Neural progenitor cell (in vitro differentiated cells): ENCODE results near the gene ELOVL2. TPM values are rescaled to one million over a fixed set of nuclear protein-coding genes. Genes with fewer than 3 reads are reported as not detected.

ENCODE experiments used
- DNase-seq: peaks from one replicate; pipeline ENCODE4 v3.0.0-alpha.2; 2016; ENCODE audit warnings: low spot score
- H2AFZ ChIP-seq: fragments of 200-600 bp; sonication (generic); replicated peaks from 2 replicates; pipeline ENCODE4 v1.6.1; 2016; ENCODE audit warnings: antibody characterized with exemption
- H3F3A ChIP-seq: fragments of 200-600 bp; sonication (generic); 2 replicates; pipeline ENCODE4 v1.6.1; 2016; ENCODE audit warnings: antibody characterized with exemption, low read depth
- H3K27ac ChIP-seq: fragments of 200-600 bp; sonication (generic); 2 replicates; pipeline ENCODE4 v1.5.1; 2016; ENCODE audit warnings: mild to moderate bottlenecking
- H3K27me3 ChIP-seq: fragments of 200-600 bp; sonication (generic); 2 replicates; pipeline ENCODE4 v1.6.1; 2016; ENCODE audit warnings: mild to moderate bottlenecking, moderate library complexity
- H3K36me3 ChIP-seq: fragments of 200-600 bp; sonication (generic); 2 replicates; pipeline ENCODE4 v1.5.1; 2016
- H3K4me1 ChIP-seq: fragments of 200-600 bp; sonication (generic); 2 replicates; pipeline ENCODE4 v1.6.1; 2016; ENCODE audit warnings: mixed run types
- H3K4me2 ChIP-seq: fragments of 200-600 bp; sonication (generic); 2 replicates; pipeline ENCODE4 v1.6.1; 2016
- H3K4me3 ChIP-seq: fragments of 200-600 bp; sonication (generic); 2 replicates; pipeline ENCODE4 v1.5.1; 2016
- H3K79me2 ChIP-seq: fragments of 200-600 bp; sonication (generic); 2 replicates; pipeline ENCODE4 v1.6.1; 2016; ENCODE audit warnings: low read depth
- H3K9ac ChIP-seq: fragments of 200-600 bp; sonication (generic); 2 replicates; pipeline ENCODE4 v1.6.1; 2016
- H3K9me3 ChIP-seq: fragments of 200-600 bp; sonication (generic); 2 replicates; pipeline ENCODE4 v1.5.1; 2016; ENCODE audit warnings: low read depth
- H4K20me1 ChIP-seq: fragments of 200-600 bp; sonication (generic); 2 replicates; pipeline ENCODE4 v1.6.1; 2016; ENCODE audit warnings: low read depth
- H3K27ac Mint-ChIP-seq: 3 replicates; pipeline ENCODE4 v1.8.0; 2021; ENCODE audit warnings: mixed read lengths
- H3K27me3 Mint-ChIP-seq: 2 replicates; pipeline ENCODE4 v1.8.0; 2022; ENCODE audit warnings: low read depth, mild to moderate bottlenecking, inconsistent platforms, moderate library complexity, mixed read lengths; ENCODE audit not compliant: insufficient read depth
- H3K36me3 Mint-ChIP-seq: 3 replicates; pipeline ENCODE4 v1.8.0; 2021; ENCODE audit warnings: mixed read lengths
- H3K4me1 Mint-ChIP-seq: 3 replicates; pipeline ENCODE4 v1.8.0; 2021; ENCODE audit warnings: mixed read lengths
- H3K4me3 Mint-ChIP-seq: 3 replicates; pipeline ENCODE4 v1.8.0; 2021; ENCODE audit warnings: mild to moderate bottlenecking, moderate library complexity, mixed read lengths
- H3K9me3 Mint-ChIP-seq: 3 replicates; pipeline ENCODE4 v1.8.0; 2020; ENCODE audit warnings: mixed read lengths
- CTCF ChIP-seq: fragments of 200-600 bp; sonication (generic); IDR thresholded peaks from 2 replicates; pipeline ENCODE4 v1.5.1; 2017; ENCODE audit warnings: antibody characterized with exemption, mild to moderate bottlenecking
- EZH2 ChIP-seq: fragments of 200-600 bp; sonication (generic); IDR thresholded peaks from 2 replicates; pipeline ENCODE4 v1.6.1; 2017; ENCODE audit warnings: antibody characterized with exemption, mild to moderate bottlenecking, moderate library complexity
- EZH2phosphoT487 ChIP-seq: fragments of 200-600 bp; sonication (generic); IDR thresholded peaks from 2 replicates; pipeline ENCODE4 v1.6.1; 2017; ENCODE audit warnings: antibody characterized with exemption
- total RNA-seq: library from RNA; depleted of rRNA; stranded (reverse); fragments of >200 nt; gene quantifications from 2 replicates; pipeline ENCODE4 v1.2.3, GENCODE V29; 2015; ENCODE audit warnings: low replicate concordance

Gene ELOVL2
- total RNA-seq, 1 donor from 2014 or later = 9.1 TPM

GRCh38 chr6:10964684-10965083 is 79.4 kb downstream of the ELOVL2 start:
- Histone ChIP-seq H3K4me2 (no peak overlapping the region), H3K4me3 (no peak overlapping the region), H4K20me1 (no peaks in the 10 kb centered on the region), H3K9ac (no peak overlapping the region), H3K36me3 (peaks cover 4% of the 10 kb centered on the region), H2AFZ (no peak overlapping the region), H3K79me2 (no peaks in the 10 kb centered on the region), H3F3A (no peaks in the 10 kb centered on the region), H3K27me3 (no peaks in the 10 kb centered on the region), H3K27ac (no peak overlapping the region), H3K9me3 (peaks cover 9% of the 10 kb centered on the region), H3K4me1 (peaks cover 8% of the 10 kb centered on the region)
- Mint-ChIP-seq H3K4me1 (no peaks in the 10 kb centered on the region), H3K27me3 (no peaks in the 10 kb centered on the region), H3K27ac (no peak overlapping the region), H3K4me3 (no peak overlapping the region), H3K9me3 (peaks cover 17% of the 10 kb centered on the region), H3K36me3 (peaks cover 10% of the 10 kb centered on the region)
- no peak for TF ChIP-seq CTCF
- no peak for TF ChIP-seq EZH2
- TF ChIP-seq EZH2phosphoT487 = no peak
- no peak for DNase-seq

- no peak for TF ChIP-seq EZH2phosphoT487
- no peak for TF ChIP-seq EZH2
- TF ChIP-seq CTCF = no peak
- Histone ChIP-seq H3K9me3 (peaks cover 9% of the 10 kb centered on the region), H3K4me3 (no peak overlapping the region), H3K9ac (no peak overlapping the region), H3K4me1 (peaks cover 8% of the 10 kb centered on the region), H3K4me2 (no peak overlapping the region), H3K27ac (no peak overlapping the region), H3K36me3 (peaks cover 4% of the 10 kb centered on the region), H3K27me3 (no peaks in the 10 kb centered on the region), H3F3A (no peaks in the 10 kb centered on the region), H2AFZ (no peak overlapping the region), H4K20me1 (no peaks in the 10 kb centered on the region), H3K79me2 (no peaks in the 10 kb centered on the region)
- H3K36me3 Mint-ChIP-seq = peaks cover 8% of the 10 kb centered on the region
- no peak overlapping the region for H3K4me3 Mint-ChIP-seq
- peaks cover 17% of the 10 kb centered on the region for H3K9me3 Mint-ChIP-seq
- no peak overlapping the region for H3K27ac Mint-ChIP-seq
- H3K4me1 Mint-ChIP-seq = no peaks in the 10 kb centered on the region
- H3K27me3 Mint-ChIP-seq = no peaks in the 10 kb centered on the region
- DNase-seq = no peak
Observed at GRCh38 chr6:10963113-10963512, 81.0 kb downstream of the ELOVL2 start.

GRCh38 chr6:10962673-10963072 is 81.4 kb downstream of the ELOVL2 start:
- Mint-ChIP-seq H3K4me3 (no peak overlapping the region), H3K27ac (no peak overlapping the region), H3K27me3 (no peaks in the 10 kb centered on the region), H3K4me1 (no peaks in the 10 kb centered on the region), H3K9me3 (peaks cover 12% of the 10 kb centered on the region), H3K36me3 (peaks cover 7% of the 10 kb centered on the region)
- DNase-seq = no peak
- H2AFZ ChIP-seq = no peak overlapping the region
- H3K4me3 ChIP-seq = no peak overlapping the region
- H3K9me3 ChIP-seq = peaks cover 9% of the 10 kb centered on the region
- peaks cover 4% of the 10 kb centered on the region for H3K36me3 ChIP-seq
- no peaks in the 10 kb centered on the region for H3K27me3 ChIP-seq
- peaks cover 8% of the 10 kb centered on the region for H3K4me1 ChIP-seq
- H3K9ac ChIP-seq = no peak overlapping the region
- no peaks in the 10 kb centered on the region for H3F3A ChIP-seq
- no peaks in the 10 kb centered on the region for H3K79me2 ChIP-seq
- TF ChIP-seq EZH2 = no peak
- TF ChIP-seq CTCF = no peak
- no peak for TF ChIP-seq EZH2phosphoT487
- H3K27ac ChIP-seq = no peak overlapping the region
- H4K20me1 ChIP-seq = no peaks in the 10 kb centered on the region
- H3K4me2 ChIP-seq = no peak overlapping the region
